ENCODE data around the gene HOXA2.

HOXA2 gene

GRCh38 chr7:27141923-27142579 is 39.6 kb upstream of the HOXA2 start:
- no peak for DNase-seq (ENCODE audit: low read depth in 2 of 3, low spot score in 1 of 3)

DNA sequence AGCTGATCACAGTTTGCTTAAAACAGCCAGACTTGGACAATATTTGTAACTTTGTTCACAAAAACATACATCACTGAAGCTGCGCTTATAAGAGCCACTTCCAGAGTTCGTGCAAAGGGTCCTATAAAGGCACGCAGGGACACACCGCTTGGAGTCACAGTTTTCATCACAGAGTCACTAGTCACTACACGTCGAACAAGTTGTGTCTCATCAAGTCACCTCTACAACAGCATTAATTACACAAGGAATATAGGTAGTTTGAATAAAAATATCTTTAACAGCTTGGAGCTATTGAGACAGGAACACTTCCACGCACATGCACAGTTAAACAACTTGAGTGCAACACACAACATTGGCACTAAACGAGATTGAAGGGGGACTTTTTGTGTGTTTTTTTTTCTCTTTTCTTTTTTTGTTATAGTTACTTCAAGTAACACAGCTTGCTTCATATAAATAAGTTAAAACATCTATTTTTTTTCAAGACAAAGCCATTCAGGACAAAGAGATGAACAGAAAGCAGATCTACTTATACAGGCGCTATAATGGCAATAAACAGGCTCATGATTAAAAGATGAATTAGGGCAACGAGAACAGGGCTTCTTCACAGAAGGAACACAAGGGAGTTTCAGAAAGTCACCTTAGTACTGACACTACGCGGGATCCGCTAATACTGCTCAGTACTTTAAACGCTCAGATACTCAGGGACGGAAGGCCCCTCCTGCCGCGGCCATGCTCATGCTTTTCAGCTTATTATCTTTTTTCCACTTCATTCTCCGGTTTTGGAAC is 38.8 kb upstream of the HOXA2 start:
- DNase-seq (ENCODE audit: low read depth in 2 of 3, low spot score in 1 of 3) = no peak

GRCh38 chr7:27140126-27140857 is 37.8 kb upstream of the HOXA2 start:
- no peak for DNase-seq (ENCODE audit: low read depth in 2 of 3, low spot score in 1 of 3)

DNA sequence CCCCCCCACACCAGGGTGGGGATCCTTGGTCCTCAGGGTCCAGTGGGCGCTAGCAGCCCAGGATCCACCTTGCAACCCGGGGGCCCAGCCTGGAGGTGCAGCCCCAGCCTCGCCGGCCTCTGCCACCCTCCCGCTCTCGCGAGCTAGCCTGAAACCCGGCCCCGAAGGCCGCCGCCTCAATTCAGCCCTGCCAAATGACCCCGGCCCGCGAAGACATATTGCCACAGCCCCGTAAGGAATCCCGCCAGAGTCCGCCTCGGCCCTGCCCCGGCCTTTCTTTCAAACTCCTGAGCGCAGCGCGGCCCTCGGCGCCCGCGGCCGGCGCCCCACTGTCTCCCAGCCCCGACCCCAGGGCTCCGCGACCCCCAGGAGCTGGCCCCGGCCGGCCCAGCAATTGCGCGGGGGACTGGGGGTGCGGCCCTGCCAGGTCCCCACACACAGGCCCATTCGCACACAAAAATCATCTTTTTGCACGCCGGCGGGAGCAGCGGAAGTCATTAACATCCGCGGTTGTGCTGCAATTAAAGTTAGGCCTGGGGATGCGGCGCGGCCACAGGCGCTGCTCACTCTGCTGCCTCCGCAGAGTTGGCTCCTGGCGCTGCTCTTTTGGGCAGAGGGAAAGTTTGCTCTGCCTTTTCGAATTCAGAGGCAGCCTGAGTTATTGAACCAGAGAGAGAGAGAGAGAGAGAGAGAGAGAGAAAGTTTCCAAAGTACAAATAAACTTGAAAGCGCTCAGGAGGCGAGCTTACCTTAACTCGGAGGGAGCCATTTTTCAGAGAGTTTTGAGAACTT is 37.0 kb upstream of the HOXA2 start:
- no peak for DNase-seq (ENCODE audit: low read depth in 2 of 3, low spot score in 1 of 3)

- no peak for DNase-seq (ENCODE audit: low read depth in 2 of 3, low spot score in 1 of 3)
These were observed 36.5 kb upstream of the HOXA2 start for GRCh38 chr7:27138985-27139333.

GRCh38 chr7:27138472-27138871 is 36.0 kb upstream of the HOXA2 start:
- no peak for DNase-seq (ENCODE audit: low read depth in 2 of 3, low spot score in 1 of 3)

GRCh38 chr7:27137640-27138315 is 35.3 kb upstream of the HOXA2 start:
- DNase-seq (ENCODE audit: low read depth in 2 of 3, low spot score in 1 of 3) = no peak

DNA sequence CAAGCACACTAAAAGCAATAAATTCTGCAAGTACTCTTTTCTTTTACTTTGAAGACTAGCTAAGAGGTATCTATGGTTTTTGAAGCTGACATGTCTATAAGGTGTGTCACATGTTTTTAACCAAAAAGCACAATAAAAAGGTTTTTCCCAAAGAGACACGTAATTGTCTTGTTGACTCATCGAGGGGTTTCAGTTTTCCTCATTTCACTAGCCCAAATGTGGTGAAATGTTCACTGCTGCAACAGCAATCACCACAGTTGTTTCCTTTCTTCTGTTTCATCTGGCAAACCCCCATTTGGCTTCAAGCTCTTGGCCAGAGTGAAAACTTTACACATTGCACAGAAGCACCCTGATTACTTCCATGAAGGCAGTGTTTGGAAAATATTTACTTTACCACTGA is 31.9 kb upstream of the HOXA2 start:
- DNase-seq (ENCODE audit: low read depth in 2 of 3, low spot score in 1 of 3) = no peak

DNA sequence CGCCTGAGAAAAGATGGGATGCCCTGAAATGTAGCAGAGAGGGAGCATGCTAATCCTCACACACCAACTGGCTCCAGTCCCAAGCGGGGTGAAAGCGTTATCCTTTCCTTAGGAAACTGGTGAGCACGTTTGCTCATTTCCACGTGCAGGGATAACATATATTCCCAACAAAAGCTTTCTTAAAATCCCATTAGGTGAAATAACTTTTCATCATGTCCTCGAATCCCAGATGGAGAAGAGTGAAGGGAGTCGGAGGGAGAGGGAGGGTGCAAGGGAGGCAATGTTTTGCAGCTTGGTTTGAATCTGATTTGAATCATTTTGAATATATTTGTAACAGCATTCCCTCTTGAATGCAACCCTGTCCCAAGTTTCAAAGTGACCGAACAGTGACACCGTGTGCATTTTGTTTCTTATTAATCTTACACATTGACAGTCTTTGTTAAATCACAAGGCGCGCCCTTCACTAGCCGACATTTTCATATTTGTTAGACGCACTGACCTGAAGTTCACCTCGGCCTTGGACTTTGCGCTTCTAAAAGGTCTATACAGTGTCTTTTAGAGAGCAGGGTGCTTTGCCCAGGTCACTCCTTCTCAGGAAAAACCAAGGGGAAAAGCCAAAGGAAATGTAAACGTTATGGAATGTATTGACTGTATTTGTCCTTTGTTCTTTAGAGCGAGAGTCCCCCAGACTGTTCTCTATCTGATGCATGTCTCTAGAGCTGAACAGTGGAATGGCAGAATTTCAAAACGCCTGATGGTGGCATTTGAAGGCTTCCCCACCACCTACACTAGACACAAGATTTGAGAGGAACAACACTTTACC is 31.1 kb upstream of the HOXA2 start:
- no peak for DNase-seq (ENCODE audit: low read depth in 2 of 3, low spot score in 1 of 3)

- DNase-seq (ENCODE audit: low read depth in 2 of 3, low spot score in 1 of 3) = no peak
These were observed 30.5 kb upstream of the HOXA2 start for GRCh38 chr7:27132978-27133377.

DNA sequence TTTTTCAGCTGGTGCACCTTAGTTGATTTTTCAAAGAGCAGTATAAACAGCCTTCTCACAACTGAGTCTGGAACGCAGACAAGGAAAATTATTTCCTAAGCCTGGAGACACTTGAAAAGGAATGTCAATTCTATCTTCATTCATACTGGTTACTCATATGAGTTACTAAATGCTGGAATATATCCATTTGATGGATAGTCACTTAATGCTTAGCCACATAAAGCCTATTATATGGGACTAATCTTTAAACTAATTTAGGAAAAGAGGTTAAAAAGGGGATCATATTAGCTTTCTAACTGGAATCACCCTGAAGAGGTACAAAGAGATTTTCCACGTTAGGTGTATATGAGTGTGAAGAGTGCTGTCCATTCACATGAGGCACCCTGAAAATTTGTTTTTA is 29.7 kb upstream of the HOXA2 start:
- no peak for DNase-seq (ENCODE audit: low read depth in 2 of 3, low spot score in 1 of 3)

DNA sequence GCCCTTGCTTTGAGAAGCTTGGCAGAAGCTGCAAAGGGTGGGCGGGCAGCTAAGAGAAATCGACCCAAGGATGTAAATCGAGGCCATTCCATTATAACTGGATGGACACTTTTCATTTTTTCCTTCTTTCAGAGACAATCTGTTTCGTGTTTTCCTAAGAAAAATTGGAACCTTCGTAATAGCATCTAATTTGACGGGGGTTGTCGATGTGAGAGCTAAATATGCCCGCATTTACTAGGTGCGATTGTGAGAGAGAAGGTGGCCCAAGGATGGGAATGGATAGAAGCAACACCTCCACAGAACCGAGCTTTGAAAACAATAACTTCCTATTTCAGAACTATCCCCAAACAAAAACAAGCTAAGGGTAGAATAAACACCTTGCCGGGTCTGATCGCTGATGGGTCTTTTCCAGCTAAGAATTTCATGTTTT is 28.9 kb upstream of the HOXA2 start:
- DNase-seq (ENCODE audit: low read depth in 2 of 3, low spot score in 1 of 3) = no peak

- peak; percentile 26 to 71 (median 59) for DNase-seq (ENCODE audit: low read depth in 2 of 3, low spot score in 1 of 3)
These were observed 28.3 kb upstream of the HOXA2 start, which contains the start of gene HOXA4 for GRCh38 chr7:27130540-27131389. HOXA4 (minus strand) TSS chr7:27130757; CDS start chr7:27130733, 24 bp downstream.

DNA sequence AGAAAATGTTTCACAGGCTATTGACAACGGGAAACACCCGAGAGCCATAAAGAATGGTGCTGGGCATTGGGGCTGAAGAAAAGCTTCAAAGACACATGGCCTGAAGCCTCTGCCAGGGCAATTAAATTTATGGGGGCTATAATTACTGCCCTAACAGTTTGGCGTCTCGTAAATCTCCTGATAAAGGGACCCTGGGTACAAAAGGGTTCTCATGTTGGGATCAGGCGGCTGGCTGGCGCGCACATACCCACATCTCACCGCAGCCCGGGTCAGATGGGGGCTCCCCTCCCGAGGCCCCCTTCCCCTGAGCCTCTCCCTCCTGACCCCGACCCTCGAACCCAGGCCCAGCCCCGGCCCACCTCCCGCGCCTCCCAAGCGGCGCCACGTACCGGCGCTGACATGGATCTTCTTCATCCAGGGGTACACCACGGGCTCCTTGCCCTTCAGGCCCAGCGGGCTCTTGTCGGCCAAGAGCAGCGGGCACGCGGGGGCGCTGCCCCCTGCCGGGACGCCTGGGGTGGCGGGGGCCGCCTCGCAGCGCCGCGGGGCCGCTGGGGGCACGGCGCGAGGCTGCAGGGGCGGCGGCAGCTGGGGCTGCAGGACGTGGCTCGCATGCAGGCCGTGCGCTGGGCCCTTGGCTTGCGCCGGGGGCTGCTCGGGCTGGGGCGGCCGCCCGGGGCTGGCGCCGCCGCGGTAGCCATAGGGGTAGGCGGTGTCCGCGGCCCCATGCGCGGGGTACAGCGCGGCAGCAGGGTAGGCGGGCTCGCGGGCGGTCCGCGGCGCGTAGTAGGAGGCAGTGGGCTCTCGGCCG is 27.5 kb upstream of the HOXA2 start:
- no peak for DNase-seq (ENCODE audit: low read depth in 2 of 3, low spot score in 1 of 3)

GRCh38 chr7:27128776-27129728 is 26.6 kb upstream of the HOXA2 start:
- DNase-seq (ENCODE audit: low read depth in 2 of 3, low spot score in 1 of 3) = no peak

DNA sequence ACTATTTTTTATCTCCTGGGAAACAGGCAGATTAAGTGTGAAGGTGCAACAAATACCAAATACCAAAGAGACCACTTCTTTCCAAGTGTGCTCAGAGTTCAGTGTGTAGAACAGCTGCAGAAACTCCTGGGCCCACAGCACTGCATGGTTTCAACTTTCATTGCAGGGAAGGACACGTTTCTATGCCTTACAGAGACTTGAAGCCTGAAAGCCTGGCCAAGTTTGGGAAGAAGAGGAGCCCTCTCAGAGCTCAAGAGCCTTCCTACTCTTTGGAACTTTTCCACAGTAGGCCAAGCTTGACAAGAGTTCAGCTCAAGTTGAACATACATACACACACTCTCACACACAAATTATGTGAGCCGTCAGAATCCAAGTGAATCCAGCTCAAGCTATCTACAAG is 25.6 kb upstream of the HOXA2 start:
- DNase-seq (ENCODE audit: low read depth in 2 of 3, low spot score in 1 of 3) = no peak

Measured in stimulated activated CD4-positive, alpha-beta T cell treated with anti-CD3 and anti-CD28 coated beads, Interleukin-12 subunit alpha, Interleukin-12 subunit beta, amount 100 ng/mL, for 48 hours (primary cell).